ENCODE data around the gene SFRP4.
A peak's percentile ranks its signal among the peaks of the same experiment; 100 is the strongest.

Gene SFRP4

GRCh38 chr7:37901236-37901827, 15.3 kb downstream of the SFRP4 start:
- H3K4me2 ChIP-seq (ENCODE audit: low read length): no peak overlapping the region
- H3K4me1 ChIP-seq (ENCODE audit: control insufficient read depth, low read depth, low read length): no peaks in the 10 kb centered on the region
- DNase-seq: peak; percentile 63
- H3K4ac ChIP-seq (ENCODE audit: low read depth, low read length): no peak overlapping the region
- no peak overlapping the region for H3K9ac ChIP-seq (ENCODE audit: low read length)
- no CpG with 5 or more reads among the region's 6 CpGs for WGBS (ENCODE audit: extremely low coverage, insufficient coverage, low lambda C conversion rate)
- H3K18ac ChIP-seq (ENCODE audit: low read length): no peak overlapping the region
- H2BK15ac ChIP-seq (replicated peaks; ENCODE audit: low read depth): no peak overlapping the region
- H2AK5ac ChIP-seq (ENCODE audit: low read length): no peak overlapping the region
- no peaks in the 10 kb centered on the region for H3K27me3 ChIP-seq (ENCODE audit: insufficient read depth, low read length, poor library complexity)
- H4K5ac ChIP-seq (ENCODE audit: low read length): no peak overlapping the region
- no peaks in the 10 kb centered on the region for H3K36me3 ChIP-seq (ENCODE audit: control insufficient read depth, insufficient read depth, low read length)
- H3K4me3 ChIP-seq (ENCODE audit: low read length): no peak overlapping the region
- H2BK120ac ChIP-seq (ENCODE audit: low read depth, low read length): no peak overlapping the region
- H2BK5ac ChIP-seq (ENCODE audit: low read length): no peak overlapping the region
- no peak overlapping the region for H3K56ac ChIP-seq (ENCODE audit: low read length)
- no peak overlapping the region for H3K23ac ChIP-seq (ENCODE audit: low read length)
- no peaks in the 10 kb centered on the region for H3K79me1 ChIP-seq (ENCODE audit: low read length)
- no peak overlapping the region for H3K27ac ChIP-seq (ENCODE audit: low read depth, low read length)
- H4K8ac ChIP-seq (ENCODE audit: low read depth, low read length): no peak overlapping the region
- H3K79me2 ChIP-seq (ENCODE audit: control insufficient read depth, insufficient read depth, low read length): no peaks in the 10 kb centered on the region

DNA sequence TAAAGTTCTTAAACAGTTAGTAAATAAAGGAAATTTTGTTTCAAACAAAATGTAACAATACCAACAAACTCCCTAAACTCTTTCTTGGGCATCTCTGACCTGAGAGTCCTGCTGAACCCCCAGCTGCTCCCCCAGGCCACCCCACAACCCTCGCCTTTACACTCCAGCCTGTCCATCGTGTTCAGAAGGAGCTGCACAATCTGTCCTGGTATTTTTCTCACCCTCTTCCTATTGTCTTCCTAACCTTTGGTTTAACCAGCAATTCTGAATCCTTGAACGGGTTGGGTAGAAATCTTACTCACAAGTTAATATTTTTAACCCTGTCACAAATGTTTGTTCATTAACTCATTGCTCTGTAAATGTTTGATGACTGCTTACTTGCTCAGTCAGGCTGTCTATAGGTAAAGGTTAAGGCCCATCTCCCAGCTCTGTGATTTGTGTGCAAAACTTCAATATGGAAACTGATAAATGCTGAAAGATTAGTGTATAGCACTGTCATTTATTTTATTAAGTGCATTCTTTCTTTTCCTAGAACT, 16.8 kb downstream of the SFRP4 start:
- Histone ChIP-seq H2BK5ac (ENCODE audit: low read length) (no peak overlapping the region), H3K18ac (ENCODE audit: low read length) (no peak overlapping the region), H3K79me1 (ENCODE audit: low read length) (no peaks in the 10 kb centered on the region), H3K4me3 (ENCODE audit: low read length) (no peak overlapping the region), H3K4me1 (ENCODE audit: control insufficient read depth, low read depth, low read length) (no peaks in the 10 kb centered on the region), H4K5ac (ENCODE audit: low read length) (no peak overlapping the region), H3K4ac (ENCODE audit: low read depth, low read length) (no peak overlapping the region), H3K27me3 (ENCODE audit: insufficient read depth, low read length, poor library complexity) (no peaks in the 10 kb centered on the region), H3K56ac (ENCODE audit: low read length) (no peak overlapping the region), H4K8ac (ENCODE audit: low read depth, low read length) (no peak overlapping the region), H3K79me2 (ENCODE audit: control insufficient read depth, insufficient read depth, low read length) (no peaks in the 10 kb centered on the region), H3K23ac (ENCODE audit: low read length) (no peak overlapping the region), H3K27ac (ENCODE audit: low read depth, low read length) (no peak overlapping the region), H2AK5ac (ENCODE audit: low read length) (no peak overlapping the region), H2BK15ac (replicated peaks; ENCODE audit: low read depth) (no peak overlapping the region), H3K36me3 (ENCODE audit: control insufficient read depth, insufficient read depth, low read length) (no peaks in the 10 kb centered on the region), H3K9ac (ENCODE audit: low read length) (no peak overlapping the region), H3K4me2 (ENCODE audit: low read length) (no peak overlapping the region), H2BK120ac (ENCODE audit: low read depth, low read length) (no peak overlapping the region)
- DNase-seq: no peak
- no CpG with 5 or more reads among the region's 3 CpGs for WGBS (ENCODE audit: extremely low coverage, insufficient coverage, low lambda C conversion rate)

DNA sequence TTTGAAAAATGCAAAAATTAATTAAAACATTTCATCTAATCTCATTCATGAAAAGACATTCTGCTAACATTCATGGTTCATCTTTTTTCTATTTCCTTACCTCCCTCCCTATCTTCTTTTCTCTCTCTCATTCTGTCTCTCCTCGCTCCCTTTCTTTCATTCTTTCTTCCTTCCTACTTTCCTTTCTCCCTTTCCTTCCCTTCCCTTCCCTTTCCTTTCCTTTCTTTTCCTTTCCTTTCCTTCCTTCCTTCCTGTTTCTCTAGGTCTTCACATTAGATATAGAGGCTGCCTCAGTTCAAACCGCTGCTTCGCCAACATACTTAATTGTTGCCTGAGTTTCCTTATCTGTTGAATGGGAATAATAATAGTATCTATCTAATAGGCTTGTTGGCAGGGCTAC, 21.9 kb downstream of the SFRP4 start:
- H3K27ac ChIP-seq (ENCODE audit: low read depth, low read length): no peak overlapping the region
- no peaks in the 10 kb centered on the region for H3K4me1 ChIP-seq (ENCODE audit: control insufficient read depth, low read depth, low read length)
- H3K36me3 ChIP-seq (ENCODE audit: control insufficient read depth, insufficient read depth, low read length): no peaks in the 10 kb centered on the region
- no peak overlapping the region for H3K4ac ChIP-seq (ENCODE audit: low read depth, low read length)
- no peak overlapping the region for H2BK120ac ChIP-seq (ENCODE audit: low read depth, low read length)
- DNase-seq: no peak
- no peak overlapping the region for H3K56ac ChIP-seq (ENCODE audit: low read length)
- no peak overlapping the region for H3K9ac ChIP-seq (ENCODE audit: low read length)
- no peak overlapping the region for H4K8ac ChIP-seq (ENCODE audit: low read depth, low read length)
- no peaks in the 10 kb centered on the region for H3K79me2 ChIP-seq (ENCODE audit: control insufficient read depth, insufficient read depth, low read length)
- H3K27me3 ChIP-seq (ENCODE audit: insufficient read depth, low read length, poor library complexity): no peaks in the 10 kb centered on the region
- no peak overlapping the region for H3K23ac ChIP-seq (ENCODE audit: low read length)
- 100% methylated on average over 1 of the region's 3 CpGs for WGBS (ENCODE audit: extremely low coverage, insufficient coverage, low lambda C conversion rate)
- H4K5ac ChIP-seq (ENCODE audit: low read length): no peak overlapping the region
- no peaks in the 10 kb centered on the region for H3K79me1 ChIP-seq (ENCODE audit: low read length)
- no peak overlapping the region for H2BK15ac ChIP-seq (replicated peaks; ENCODE audit: low read depth)
- H3K4me2 ChIP-seq (ENCODE audit: low read length): no peak overlapping the region
- H2BK5ac ChIP-seq (ENCODE audit: low read length): no peak overlapping the region
- no peak overlapping the region for H3K18ac ChIP-seq (ENCODE audit: low read length)
- no peak overlapping the region for H3K4me3 ChIP-seq (ENCODE audit: low read length)
- no peak overlapping the region for H2AK5ac ChIP-seq (ENCODE audit: low read length)

DNA sequence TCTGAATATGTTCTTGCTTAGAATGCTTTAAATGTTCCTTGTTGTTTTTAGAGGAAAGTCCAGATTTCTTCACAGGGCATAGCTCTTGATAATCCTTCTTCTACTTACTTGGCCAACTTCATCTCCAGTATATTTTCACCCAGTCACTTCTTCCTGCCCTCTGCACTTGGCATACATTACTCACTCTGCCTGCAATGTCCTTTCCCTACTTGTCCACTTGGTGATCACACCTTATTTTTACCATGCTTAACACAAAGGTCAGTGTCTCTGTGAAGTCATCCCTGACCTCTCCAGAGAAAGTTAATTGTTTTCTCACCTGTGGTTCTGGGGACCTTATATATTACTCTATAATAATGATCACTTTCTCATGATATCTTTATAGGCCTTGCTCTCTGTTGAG, 23.3 kb downstream of the SFRP4 start:
- Histone ChIP-seq H3K79me2 (ENCODE audit: control insufficient read depth, insufficient read depth, low read length) (no peaks in the 10 kb centered on the region), H3K79me1 (ENCODE audit: low read length) (no peaks in the 10 kb centered on the region), H3K4ac (ENCODE audit: low read depth, low read length) (no peak overlapping the region), H3K56ac (ENCODE audit: low read length) (no peak overlapping the region), H3K36me3 (ENCODE audit: control insufficient read depth, insufficient read depth, low read length) (no peaks in the 10 kb centered on the region), H3K23ac (ENCODE audit: low read length) (no peak overlapping the region), H3K4me1 (ENCODE audit: control insufficient read depth, low read depth, low read length) (no peaks in the 10 kb centered on the region), H2BK15ac (replicated peaks; ENCODE audit: low read depth) (no peak overlapping the region), H2BK120ac (ENCODE audit: low read depth, low read length) (no peak overlapping the region), H3K27me3 (ENCODE audit: insufficient read depth, low read length, poor library complexity) (no peaks in the 10 kb centered on the region), H2AK5ac (ENCODE audit: low read length) (no peak overlapping the region), H3K27ac (ENCODE audit: low read depth, low read length) (no peak overlapping the region), H4K5ac (ENCODE audit: low read length) (no peak overlapping the region), H2BK5ac (ENCODE audit: low read length) (no peak overlapping the region), H4K8ac (ENCODE audit: low read depth, low read length) (no peak overlapping the region), H3K9ac (ENCODE audit: low read length) (no peak overlapping the region), H3K4me3 (ENCODE audit: low read length) (no peak overlapping the region), H3K4me2 (ENCODE audit: low read length) (no peak overlapping the region), H3K18ac (ENCODE audit: low read length) (no peak overlapping the region)
- no peak for DNase-seq

- no peak for DNase-seq
- no CpG with 5 or more reads among the region's 6 CpGs for WGBS (ENCODE audit: extremely low coverage, insufficient coverage, low lambda C conversion rate)
- Histone ChIP-seq H2AK5ac (ENCODE audit: low read length) (no peak overlapping the region), H3K79me2 (ENCODE audit: control insufficient read depth, insufficient read depth, low read length) (no peaks in the 10 kb centered on the region), H3K4ac (ENCODE audit: low read depth, low read length) (no peak overlapping the region), H3K56ac (ENCODE audit: low read length) (no peak overlapping the region), H3K23ac (ENCODE audit: low read length) (no peak overlapping the region), H3K27ac (ENCODE audit: low read depth, low read length) (no peak overlapping the region), H4K5ac (ENCODE audit: low read length) (no peak overlapping the region), H3K9ac (ENCODE audit: low read length) (no peak overlapping the region), H3K4me3 (ENCODE audit: low read length) (no peak overlapping the region), H2BK15ac (replicated peaks; ENCODE audit: low read depth) (no peak overlapping the region), H2BK5ac (ENCODE audit: low read length) (no peak overlapping the region), H2BK120ac (ENCODE audit: low read depth, low read length) (no peak overlapping the region), H3K27me3 (ENCODE audit: insufficient read depth, low read length, poor library complexity) (no peaks in the 10 kb centered on the region), H3K4me2 (ENCODE audit: low read length) (no peak overlapping the region), H4K8ac (ENCODE audit: low read depth, low read length) (no peak overlapping the region), H3K4me1 (ENCODE audit: control insufficient read depth, low read depth, low read length) (no peaks in the 10 kb centered on the region), H3K79me1 (ENCODE audit: low read length) (no peaks in the 10 kb centered on the region), H3K36me3 (ENCODE audit: control insufficient read depth, insufficient read depth, low read length) (no peaks in the 10 kb centered on the region), H3K18ac (ENCODE audit: low read length) (no peak overlapping the region)
Measured at GRCh38 chr7:37882086-37882485, 34.5 kb downstream of the SFRP4 start.
